Hematopoietic multipotent progenitor cell treated with erythropoietin and hydrocortisone succinate and interleukin-3 and kit ligand, for 17 days (in vitro differentiated cells): ENCODE data around the gene CAVIN1.
A peak's percentile ranks its signal among the peaks of the same experiment; 100 is the strongest.
"Not testable (repeated sequence)": the region's sequence is repeated elsewhere in the genome, so short reads cannot be mapped to it uniquely, and the experiment has no call there.

Source experiments
- DNase-seq: peaks from one replicate; pipeline ENCODE4 v3.0.0-alpha.2; 2015; ENCODE audit warnings: low spot score

Gene CAVIN1, protein sequence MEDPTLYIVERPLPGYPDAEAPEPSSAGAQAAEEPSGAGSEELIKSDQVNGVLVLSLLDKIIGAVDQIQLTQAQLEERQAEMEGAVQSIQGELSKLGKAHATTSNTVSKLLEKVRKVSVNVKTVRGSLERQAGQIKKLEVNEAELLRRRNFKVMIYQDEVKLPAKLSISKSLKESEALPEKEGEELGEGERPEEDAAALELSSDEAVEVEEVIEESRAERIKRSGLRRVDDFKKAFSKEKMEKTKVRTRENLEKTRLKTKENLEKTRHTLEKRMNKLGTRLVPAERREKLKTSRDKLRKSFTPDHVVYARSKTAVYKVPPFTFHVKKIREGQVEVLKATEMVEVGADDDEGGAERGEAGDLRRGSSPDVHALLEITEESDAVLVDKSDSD

DNA sequence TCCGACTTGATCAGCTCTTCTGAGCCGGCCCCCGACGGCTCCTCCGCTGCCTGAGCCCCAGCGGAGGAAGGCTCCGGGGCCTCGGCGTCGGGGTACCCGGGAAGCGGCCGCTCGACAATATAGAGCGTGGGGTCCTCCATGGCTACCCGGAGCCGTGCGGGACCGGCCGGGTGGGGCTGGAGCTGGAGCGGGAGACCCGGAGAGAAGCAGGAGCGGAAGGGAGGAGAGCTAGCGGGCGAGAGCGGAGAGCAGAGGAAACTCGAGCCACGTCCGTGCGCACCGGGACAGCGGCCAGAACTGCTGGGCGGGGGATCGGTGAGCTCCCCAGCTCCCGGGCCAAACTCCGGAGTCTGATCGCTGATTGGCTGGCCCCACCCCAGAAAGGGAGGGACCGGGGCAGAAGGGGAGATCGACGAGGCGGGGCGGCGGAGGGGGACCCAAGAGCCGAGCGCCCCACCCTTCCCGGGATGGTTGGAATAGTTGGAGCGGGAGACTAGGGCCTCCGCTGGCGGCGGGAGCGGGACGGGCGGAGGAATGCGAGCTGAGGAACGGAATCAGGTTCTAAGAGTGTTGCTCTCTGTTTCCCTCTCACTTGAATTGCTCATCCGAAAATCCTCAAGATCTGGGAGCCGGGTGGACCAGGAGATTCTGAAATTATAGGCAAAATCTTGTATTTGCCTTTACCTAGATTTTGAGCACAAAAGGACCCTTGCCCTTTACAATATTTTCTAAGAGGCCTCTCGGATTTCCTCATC, at the start of gene CAVIN1:
Gene CAVIN1, minus strand, starts transcription at position 299 of the 755 bp plus-strand sequence. Its CDS starts 159 bp downstream, at position 140.
- peak; percentile 59 for DNase-seq

DNA sequence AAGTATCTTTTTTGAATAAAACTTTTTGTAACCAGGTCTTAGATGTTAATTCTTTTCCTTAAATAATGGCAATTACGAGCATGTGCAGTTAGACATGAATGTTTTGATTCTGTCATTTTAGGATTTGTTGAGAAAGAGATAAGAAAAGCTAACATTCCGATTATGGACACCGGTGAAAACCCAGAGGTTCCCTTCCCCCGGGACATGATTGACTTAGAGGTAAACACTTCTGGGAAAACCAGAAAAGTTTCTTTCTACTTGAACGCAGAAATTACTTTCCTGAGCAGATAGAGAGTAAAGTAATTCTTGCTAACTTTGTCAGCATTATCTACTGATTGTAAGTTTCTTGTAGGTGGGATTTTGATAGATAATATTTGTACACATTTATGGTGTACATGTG, 44.8 kb upstream of the CAVIN1 start:
- DNase-seq = no peak

DNA sequence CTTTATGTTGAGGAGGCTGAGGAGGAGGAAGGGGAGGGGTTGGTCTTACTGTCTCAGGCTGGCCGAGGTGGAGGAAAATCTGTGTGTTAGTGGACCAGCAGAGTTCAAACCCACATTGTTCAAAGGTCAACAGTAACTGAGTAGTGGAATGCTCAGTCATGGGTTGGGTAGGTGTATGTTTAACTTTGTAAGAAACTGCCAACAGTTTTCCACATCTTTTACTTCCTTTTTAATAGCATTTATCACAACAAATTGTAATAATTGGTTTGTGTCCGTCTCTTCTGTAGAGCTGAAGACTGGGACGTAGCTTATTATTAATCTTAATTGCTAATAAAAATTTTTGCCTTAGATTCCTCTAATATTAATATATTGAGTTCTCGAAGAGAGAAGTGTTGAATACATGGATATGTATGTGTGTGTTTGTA, 40.9 kb upstream of the CAVIN1 start:
- no peak for DNase-seq

DNA sequence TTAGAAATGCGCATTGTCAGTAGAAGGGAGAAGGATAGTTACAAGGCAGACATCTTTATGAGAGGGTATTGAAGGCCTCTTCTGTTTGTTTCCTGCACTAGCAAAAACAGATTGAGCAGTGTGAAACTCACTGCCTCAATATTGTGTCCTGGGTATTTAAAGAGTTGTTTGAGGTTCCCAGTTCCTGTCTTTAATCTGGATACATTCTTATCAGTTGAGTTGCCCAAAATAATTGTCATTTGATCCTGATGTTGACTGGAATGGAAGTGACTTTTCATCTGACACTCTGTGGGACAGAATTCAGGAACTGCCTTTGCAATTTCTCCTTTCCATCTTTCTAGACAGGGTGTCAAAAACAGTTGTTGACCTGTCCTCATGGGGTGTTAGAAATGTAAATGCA, 37.3 kb upstream of the CAVIN1 start:
- DNase-seq = no peak

DNA sequence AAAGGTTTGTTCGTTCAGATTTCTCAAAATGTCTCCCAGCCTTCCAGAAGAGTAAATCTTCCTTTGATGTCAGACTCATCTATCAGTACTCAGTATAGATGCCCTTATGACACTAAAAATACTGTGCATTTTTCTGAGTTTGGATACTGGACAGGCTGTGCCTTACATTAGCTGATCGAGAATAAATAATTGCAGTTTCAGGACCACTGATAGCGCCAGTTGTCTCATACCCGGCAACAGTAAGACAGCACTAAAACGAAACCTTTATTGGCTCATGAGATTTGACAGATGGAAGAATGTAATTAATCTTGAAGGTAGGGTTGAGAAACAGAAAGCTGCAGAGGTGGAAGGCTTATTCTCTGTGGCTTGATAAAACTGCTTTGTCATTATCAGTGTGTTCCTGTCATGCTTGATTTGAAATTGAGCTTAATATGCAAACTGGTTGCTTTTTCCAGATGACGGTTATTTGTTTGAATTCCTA, 36.8 kb upstream of the CAVIN1 start:
- DNase-seq = peak; percentile 70

DNA sequence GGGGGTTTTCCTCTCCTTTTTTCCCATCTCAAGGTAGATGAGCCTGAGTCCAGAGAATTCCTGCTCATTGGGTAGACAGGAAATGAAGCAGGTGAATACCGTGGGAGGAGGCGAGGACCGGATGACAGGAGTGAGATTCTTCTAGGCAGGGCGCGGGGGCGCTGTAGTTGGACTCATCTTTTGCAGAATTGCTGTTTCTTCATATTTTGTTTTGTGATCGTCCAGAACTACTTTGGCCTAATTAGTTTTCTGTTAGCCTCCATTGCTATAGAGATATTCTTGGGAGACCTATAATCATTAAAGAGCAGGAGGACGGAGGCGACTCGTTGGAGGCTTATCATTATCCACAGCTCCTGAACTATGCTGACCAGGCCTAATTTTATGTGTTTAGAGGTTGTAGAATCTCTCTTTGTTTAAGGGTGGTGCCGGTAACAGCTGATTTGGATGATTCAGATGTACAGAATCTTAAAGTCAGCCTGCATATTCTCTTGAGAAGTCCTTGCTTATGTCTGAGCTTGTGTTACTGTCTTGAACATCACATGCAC, 36.3 kb upstream of the CAVIN1 start:
- peak; percentile 78 for DNase-seq

DNA sequence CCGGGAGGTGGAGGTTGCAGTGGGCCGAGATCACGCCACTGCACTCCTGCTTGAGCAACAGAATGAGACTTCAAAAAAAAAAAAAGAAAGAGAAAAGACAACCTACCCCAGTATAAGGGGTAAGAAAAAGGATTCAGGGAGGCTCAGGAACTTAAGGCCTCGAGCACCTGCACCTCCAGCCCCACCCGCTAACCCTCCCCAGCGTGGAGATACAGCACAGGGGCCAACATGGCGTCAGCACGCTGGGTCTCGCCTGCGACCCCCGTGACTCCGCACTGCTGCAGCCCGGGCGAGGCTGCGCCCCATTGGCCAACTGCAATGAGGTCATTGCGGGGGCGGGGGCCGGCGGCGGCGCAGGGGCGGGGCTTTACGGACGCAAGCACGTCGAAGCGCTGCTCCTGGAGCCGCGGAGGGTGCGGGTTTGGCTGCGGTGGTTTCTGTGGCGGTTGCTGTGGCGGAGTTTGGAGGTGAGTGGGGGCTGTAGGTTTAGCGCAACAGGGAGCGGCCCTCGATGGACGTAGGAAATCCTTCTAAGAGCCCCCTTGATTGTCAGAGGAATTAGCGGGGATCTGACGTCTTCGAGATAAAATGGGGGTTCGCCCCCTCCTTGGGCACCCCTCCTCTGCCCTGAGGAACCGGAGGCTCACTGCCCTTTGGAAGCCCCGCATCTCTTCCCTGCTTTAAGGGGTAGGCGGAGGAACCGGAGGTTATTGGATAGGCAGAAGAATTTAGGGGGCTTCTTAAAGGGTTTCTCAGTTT, 35.6 kb upstream of the CAVIN1 start, which contains the start of gene ATP6V0A1:
Gene ATP6V0A1, plus strand, starts transcription at position 382 of the 759 bp plus-strand sequence. CDS start 2,017 bp downstream, outside the sequence.
- peak; percentile 87 for DNase-seq

DNA sequence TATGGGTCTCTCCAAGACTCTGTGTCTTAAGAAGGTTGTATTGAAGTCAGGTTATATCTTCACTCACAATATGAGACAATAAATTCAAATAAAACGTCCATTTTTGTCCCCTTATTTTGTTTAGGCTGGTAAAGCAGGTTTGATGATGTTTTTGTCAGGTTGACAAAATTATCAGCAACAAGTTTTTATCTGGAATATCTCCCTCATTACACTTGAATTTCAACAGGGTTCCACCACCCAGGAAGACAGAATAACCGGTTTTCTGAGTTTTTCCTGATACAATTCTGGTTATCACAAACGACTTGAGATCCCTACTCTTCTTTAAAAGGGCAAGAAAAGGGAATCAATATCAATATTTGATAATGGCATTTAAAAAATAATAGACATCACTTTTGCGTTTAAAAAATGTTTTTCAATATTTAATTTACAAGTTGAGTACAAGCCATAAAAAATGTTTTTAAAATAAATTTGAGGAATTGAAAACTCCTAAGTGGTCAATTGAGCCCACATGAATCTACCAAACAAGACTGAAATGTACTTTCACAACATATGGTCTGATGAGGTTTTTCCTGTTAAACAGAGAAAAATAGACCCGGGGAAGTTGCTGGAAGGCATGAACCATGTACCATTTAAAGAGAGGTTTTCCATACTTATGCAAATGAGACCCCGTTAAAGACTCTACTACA, 34.2 kb upstream of the CAVIN1 start:
- DNase-seq = no peak

DNA sequence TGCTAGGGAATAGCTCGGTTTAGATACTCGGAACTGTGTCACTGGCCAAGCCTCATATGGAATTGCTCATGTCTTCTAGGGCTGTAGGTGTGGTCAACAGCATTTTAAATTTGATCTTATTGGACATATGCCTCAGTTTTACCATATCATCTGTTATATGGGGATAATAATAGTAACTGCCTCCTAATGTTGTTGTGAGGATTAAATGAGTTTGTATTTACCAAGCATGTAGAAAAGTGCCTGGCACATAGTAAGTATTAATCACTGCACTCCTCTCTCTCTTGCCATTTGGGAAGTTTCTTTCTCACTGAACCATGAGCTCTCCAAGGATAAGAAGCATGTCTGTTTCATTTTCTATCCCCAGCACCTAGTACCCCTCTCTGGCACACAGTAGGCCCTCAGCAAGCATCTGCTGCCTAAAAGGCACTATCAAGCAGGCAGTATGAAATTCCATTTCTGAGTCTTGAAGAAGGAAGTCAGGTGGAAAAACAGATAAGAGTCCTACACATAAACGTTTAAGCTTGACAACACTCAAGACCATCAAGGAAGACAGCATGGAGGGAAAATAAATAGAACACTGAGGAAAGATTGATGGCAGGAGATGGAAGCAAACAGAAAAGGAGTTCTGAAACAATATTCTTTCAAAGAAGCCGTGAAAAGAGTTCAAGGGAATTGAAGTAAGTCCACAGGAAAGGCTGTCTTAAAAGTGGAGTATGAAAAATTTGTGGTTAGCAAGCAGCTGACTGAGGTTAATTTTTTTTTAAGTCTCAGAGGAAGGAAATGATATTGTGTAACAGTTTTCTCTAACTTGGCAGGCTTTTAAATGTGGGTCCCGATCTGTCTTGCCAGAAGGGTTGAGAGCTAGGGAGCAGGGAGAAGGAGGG, 33.4 kb upstream of the CAVIN1 start:
- peak; percentile 23 for DNase-seq

DNA sequence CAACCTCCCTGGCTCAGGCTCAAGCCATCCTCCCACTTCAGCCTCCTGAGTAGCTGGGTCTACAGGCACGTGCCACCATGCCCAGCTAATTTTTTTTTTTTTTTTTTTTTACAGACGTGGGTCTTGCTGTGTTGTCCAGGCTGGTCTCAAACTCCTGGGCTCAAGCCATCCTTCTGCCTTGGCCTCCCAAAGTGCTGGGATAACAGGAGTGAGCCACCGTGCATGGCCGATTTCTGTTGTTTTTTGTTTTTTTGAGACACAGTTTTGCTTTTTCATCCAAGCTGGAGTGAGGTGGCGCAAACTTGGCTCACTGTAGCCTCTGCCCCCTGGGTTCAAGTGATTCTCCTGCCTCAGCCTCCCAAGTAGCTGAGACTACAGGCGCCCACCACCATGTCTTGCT, 31.9 kb upstream of the CAVIN1 start:
- not testable (repeated sequence) for DNase-seq

DNA sequence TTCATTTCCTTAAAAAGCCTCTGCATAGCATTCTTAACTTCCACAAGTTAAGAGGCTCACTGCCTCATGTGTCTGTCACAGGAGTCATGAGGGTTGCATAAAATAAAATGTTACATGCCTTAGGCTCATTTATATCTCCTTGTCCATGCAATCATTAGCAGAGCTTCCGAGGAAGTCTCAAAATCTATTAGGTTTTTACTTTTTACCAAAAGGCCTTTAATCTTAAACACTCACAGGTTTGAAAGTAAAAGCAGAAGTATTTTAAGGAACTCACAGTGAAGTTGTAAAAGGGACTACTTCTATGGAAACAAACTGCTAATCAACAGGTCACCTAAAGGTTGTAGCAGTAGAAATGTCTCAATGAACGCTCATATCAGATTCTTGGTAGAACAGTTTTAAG, 30.4 kb upstream of the CAVIN1 start:
- no peak for DNase-seq

DNA sequence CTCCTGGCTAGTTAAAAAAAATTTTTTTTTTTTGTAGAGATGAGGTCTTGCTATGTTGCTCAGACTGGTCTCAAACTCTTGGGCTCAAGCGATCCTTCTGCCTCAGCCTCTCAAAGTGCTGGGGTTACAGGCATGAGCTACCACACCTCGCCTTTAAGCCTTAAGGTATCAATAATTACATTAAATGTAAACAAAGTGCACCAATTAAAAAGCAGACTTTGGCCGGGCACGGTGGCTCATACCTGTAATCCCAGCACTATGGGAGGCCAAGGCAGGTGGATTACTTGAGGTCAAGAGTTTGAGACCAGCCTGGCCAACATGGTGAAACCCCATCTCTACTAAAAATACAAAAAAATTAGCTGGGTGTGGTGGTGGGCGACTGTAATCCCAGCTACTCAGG, 28.2 kb upstream of the CAVIN1 start:
- not testable (repeated sequence) for DNase-seq

DNA sequence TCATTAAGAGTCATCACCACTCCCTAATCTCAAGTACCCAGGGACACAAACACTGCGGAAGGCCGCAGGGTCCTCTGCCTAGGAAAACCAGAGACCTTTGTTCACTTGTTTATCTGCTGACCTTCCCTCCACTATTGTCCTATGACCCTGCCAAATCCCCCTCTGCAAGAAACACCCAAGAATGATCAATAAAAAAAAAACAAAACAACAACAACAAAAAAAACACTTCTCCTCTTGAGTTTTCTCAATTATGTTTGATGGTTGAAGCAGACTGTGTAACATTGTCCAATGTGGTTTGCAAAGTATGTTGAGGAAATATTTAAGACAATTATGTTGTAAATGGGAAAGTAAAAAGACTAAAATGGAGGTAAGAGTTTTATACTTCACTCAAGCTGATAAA, 26.8 kb upstream of the CAVIN1 start:
- DNase-seq = not testable (repeated sequence)

DNA sequence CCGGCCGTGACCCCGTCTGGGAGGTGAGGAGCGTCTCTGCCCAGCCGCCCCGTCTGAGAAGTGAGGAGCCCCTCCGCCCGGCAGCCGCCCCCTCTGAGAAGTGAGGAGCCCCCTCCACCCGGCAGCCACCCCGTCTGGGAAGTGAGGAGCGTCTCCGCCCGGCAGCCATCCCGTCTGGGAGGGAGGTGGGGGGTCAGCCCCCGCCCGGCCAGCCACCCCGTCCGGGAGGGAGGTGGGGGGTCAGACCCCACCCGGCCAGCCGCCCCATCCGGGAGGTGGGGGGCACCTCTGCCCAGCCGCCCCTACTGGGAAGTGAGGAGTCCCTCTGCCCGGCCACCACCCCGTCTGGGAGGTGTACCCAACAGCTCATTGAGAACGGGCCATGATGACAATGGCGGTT, 26.1 kb upstream of the CAVIN1 start:
- not testable (repeated sequence) for DNase-seq

DNA sequence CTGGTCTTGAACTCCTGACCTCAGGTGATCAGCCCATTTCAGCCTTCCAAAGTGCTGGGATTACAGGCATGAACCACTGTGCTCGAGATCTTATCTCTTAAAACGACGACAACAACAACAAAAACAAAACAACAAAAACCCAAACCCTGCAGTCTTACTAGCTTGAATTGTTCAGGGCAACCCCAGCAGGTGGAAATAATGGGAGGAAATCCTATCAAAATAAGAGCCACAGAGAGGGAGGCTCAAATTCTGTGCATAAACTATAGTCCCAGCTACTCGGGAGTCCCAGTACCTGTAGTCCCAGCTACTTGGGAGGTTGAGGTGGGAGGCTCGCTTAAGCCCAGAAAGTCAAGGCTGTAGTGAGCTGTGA, 19.1 kb upstream of the CAVIN1 start:
- DNase-seq = no peak

DNA sequence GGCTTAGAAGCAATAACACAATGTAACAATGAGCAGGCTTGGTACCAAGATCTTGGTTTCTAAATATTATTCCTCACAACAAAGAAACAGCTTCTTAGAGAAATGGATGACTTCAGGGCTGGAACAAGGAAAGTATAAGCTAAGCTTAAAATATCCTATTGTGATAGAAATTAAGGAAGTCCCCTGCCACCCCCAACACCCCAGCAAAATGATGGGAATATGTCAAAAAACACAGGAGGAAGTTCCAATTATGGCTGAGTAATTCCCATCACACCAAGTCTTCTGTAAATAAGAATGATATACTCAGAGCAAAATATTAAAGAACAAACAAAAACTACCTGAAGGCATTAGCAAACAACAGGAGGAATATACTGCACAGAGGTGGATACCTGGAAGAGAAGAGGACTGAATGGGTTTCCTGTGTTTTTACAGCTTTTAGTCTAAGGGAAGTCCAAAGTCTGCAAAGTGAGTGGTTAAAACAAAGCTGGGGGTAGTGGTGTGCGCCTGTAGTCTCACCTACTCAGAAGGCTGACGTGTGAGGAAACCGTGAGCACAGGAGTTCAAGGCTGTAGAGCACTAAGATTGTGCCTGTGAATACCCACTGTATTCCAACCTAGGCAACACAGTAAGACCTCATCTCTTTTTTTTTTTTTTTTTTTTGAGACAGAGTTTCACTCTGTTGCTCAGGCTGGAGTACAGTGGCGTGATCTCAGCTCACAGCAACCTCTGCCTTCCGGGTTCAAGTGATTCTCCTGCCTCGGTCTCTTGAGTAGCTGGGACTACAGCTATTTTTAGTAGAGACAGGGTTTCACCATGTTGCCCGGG, 18.5 kb upstream of the CAVIN1 start:
- no peak for DNase-seq

DNA sequence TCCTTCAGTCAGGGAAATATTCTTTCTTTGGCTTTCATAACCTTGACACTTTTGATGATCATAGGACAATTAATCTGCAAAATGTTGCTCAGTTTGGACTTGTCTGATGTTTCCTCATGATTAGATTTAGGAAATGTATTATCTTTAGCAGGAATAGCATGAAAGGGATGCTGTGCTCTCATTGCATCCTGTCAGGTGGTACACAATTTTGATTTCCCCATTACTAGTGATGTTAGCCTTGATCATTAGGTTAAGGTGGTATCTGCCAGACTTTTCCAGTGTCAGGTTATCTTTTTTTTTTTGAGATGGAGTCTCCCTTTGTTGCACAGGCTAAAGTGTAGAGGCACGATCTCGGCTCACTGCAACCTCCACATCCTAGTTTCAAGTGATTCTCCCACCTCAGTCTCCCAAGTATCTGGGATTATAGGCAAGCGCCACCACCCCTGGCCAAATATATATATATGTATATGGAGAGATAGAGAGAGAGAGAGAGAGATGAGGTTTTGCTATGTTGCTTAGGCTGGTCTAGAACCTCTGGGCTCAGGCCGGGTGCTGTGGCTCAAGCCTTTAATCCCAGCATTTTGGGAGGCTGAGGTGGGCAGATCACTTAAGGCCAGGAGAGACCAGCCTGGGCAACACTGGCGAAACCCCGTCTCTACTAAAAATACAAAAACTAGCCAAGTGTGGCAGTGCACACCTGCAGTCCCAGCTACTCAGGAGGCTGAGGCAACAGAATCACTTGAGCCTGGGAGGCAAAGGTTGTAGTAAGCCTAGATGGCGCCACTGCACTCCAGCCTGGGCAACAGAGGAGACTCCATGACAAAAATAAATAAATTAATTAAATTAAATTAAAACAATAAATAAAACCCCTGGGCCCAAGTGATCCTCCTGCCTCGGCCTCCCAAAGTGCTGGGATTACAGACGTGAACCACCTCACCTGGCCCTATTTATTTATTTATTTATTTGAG, 15.8 kb upstream of the CAVIN1 start:
- peak; percentile 52 for DNase-seq

DNA sequence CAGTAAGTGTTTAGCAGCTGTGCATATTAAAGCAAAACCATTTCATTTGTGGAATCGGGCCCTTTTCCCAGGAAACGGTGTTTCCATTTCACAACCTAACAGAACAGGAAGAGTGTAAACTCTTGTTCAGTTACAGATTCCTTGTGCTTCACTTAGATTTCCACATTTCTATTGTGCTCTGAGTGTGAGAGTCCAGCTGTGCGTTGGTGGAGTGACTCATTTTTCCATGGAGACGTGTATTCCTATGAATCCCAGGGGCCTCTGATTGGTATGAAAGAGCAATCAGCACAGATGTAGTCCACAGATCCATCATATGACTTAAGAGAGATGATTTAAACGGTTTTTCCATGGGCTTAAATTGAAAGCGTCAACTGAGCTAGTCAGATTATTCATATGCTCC, 13.3 kb upstream of the CAVIN1 start:
- DNase-seq = no peak
